ENCODE results near the gene SLC19A1.

SLC19A1 gene

GRCh38 chr21:45537746-45538291 lies 4.4 kb downstream of the SLC19A1 start:
- no peak overlapping the region for H3K4me3 ChIP-seq (ENCODE audit: low read depth, low read length)

DNA sequence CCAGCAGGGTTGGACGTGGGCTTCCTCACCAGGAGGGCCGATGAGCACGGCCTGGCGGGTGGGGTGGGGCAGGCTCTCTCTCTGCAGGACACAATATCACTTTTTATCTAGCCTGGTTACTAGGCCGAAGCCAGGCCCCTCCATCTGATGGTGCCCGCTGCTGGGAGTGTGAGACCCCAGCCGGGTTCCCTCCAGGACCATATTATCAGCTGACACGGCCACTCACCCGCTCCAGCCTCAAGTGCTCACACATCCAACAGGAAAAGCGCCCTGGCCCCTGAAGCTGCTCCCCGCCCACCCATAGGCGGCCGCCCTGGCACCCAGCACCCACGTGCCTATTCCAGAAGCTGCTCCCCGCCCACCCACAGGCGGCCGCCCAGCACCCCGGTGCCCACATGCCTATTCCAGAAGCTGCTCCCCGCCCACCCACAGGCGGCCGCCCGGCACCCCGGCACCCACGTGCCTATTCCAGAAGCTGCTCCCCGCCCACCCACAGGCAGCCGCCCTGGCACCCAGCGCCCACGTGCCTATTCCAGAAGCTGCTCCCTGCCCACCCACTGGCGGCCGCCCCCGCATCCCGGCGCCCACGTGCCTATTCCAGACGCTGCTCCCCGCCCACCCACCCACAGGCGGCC lies 5.0 kb downstream of the SLC19A1 start:
- no peak overlapping the region for H3K4me3 ChIP-seq (ENCODE audit: low read depth, low read length)
- TF ChIP-seq CTCF (IDR thresholded peaks at IDR 0.05; ENCODE audit: low read depth, low read length): no peak

More at GRCh38 chr21:45537746-45538291, 4.4 kb downstream of the SLC19A1 start:
- TF ChIP-seq CTCF (IDR thresholded peaks at IDR 0.05; ENCODE audit: low read depth, low read length): no peak

GRCh38 chr21:45536301-45537081 lies 5.7 kb downstream of the SLC19A1 start:
- H3K4me3 ChIP-seq (ENCODE audit: low read depth, low read length): no peak overlapping the region
- TF ChIP-seq CTCF (IDR thresholded peaks at IDR 0.05; ENCODE audit: low read depth, low read length): no peak

GRCh38 chr21:45535341-45536081 lies 6.7 kb downstream of the SLC19A1 start:
- no peak for TF ChIP-seq CTCF (IDR thresholded peaks at IDR 0.05; ENCODE audit: low read depth, low read length)
- no peak overlapping the region for H3K4me3 ChIP-seq (ENCODE audit: low read depth, low read length)

DNA sequence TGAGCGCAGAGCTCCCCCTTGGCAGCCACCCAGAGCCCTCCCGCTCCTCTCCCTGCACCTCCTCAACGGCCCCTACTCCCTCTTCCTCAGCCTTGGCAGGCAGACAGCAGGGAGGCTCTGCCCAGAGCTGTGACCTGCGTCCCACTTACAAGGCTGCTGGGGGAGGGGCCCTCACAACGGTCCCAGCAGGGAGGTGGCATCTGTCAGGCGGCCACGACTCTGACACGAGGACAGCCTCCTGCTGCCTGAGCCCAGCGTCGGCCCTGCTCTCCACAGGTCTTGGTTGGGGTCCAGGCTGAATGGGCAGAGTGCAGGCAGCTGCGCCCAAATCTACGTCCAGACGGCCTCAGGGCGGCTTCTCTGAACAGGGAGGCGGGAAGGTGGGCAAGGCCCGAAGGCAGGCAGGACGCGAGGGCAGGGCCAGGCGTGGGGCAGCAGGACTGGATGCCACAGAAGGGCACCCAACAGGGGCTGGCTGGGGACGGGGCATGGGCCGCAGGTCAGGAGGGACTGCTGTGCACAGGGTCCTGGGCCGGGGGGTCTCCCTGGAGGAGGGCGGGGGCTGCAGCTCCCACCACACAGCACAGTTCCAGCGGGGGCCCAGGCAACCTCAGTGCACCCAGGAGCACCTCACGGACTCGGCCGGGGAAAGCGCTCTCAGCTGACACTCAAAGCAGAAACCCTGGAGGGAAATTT lies 7.5 kb downstream of the SLC19A1 start:
- H3K4me3 ChIP-seq (ENCODE audit: low read depth, low read length): no peak overlapping the region
- TF ChIP-seq CTCF (IDR thresholded peaks at IDR 0.05; ENCODE audit: low read depth, low read length): no peak

- TF ChIP-seq CTCF (IDR thresholded peaks at IDR 0.05; ENCODE audit: low read depth, low read length): no peak
- H3K4me3 ChIP-seq (ENCODE audit: low read depth, low read length): no peak overlapping the region
Observed at GRCh38 chr21:45533846-45534635, 8.2 kb downstream of the SLC19A1 start.

All from WI38 (cell line).